Measurements from ENCODE around the gene DNAH11.

DNAH11 gene

DNA sequence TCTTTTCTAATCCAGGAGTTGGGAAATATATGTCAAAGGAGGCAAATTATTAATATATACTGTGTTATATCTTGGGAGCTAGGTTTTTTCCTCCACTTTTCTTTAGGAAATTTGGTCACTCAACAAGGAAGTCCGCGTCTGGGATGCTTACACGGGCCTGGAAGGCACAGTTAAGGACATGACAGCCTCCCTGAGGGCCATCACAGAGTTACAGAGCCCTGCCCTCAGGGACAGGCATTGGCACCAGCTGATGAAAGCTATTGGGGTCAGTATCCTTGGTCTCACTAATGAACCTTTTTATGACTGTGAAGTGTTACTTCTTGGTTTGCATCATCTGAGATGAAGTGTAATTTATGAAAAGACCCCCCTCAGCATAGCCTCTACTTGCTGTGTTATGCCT lies 74.7 kb downstream of the DNAH11 start:
- no peak for TF ChIP-seq SPI1 (IDR thresholded peaks at IDR 0.05; ENCODE audit: borderline replicate concordance, low read depth)
- TF ChIP-seq POLR2AphosphoS5 (IDR thresholded peaks at IDR 0.05; ENCODE audit: low read depth) = no peak
- TF ChIP-seq, protein P1, sequence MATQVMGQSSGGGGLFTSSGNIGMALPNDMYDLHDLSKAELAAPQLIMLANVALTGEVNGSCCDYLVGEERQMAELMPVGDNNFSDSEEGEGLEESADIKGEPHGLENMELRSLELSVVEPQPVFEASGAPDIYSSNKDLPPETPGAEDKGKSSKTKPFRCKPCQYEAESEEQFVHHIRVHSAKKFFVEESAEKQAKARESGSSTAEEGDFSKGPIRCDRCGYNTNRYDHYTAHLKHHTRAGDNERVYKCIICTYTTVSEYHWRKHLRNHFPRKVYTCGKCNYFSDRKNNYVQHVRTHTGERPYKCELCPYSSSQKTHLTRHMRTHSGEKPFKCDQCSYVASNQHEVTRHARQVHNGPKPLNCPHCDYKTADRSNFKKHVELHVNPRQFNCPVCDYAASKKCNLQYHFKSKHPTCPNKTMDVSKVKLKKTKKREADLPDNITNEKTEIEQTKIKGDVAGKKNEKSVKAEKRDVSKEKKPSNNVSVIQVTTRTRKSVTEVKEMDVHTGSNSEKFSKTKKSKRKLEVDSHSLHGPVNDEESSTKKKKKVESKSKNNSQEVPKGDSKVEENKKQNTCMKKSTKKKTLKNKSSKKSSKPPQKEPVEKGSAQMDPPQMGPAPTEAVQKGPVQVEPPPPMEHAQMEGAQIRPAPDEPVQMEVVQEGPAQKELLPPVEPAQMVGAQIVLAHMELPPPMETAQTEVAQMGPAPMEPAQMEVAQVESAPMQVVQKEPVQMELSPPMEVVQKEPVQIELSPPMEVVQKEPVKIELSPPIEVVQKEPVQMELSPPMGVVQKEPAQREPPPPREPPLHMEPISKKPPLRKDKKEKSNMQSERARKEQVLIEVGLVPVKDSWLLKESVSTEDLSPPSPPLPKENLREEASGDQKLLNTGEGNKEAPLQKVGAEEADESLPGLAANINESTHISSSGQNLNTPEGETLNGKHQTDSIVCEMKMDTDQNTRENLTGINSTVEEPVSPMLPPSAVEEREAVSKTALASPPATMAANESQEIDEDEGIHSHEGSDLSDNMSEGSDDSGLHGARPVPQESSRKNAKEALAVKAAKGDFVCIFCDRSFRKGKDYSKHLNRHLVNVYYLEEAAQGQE (IDR thresholded peaks at IDR 0.05; ENCODE audit: insufficient replicate concordance, low read depth) = no peak
- TF ChIP-seq GABPA (IDR thresholded peaks at IDR 0.05; ENCODE audit: low read depth) = no peak
- no peak for DNase-seq (ENCODE audit: low read depth in 1 of 2, low spot score in 1 of 2)
- Histone ChIP-seq H3K27me3 (ENCODE audit: insufficient read depth, poor library complexity, severe bottlenecking) (no peaks in the 10 kb centered on the region), H3K4me3 (replicated peaks; ENCODE audit: insufficient read depth, low read length) (no peak overlapping the region), H3K27ac (replicated peaks) (no peak overlapping the region)

DNA sequence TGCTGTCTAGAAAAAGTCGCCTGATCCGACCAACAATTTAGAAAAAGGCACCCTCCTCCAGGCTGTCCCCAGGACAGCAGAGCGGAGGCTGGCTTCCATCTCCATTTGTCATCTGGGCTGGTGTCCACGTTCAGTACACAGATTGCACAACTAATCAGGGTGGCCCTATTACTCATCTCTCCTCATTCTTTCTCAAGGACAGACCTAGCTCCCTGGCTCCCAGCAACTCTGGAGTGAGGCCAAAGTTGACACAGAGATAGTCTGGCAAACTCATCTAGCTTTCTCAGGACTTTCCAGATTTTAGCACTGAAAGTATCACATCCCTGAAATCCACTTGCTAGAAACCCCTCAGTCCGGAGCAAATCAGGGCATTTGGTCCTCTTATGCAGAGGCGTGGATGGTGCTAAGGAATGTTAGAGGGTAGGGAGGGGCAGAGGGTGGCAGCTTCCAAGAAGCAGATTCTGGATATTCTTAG lies 75.1 kb downstream of the DNAH11 start:
- Histone ChIP-seq H3K4me3 (replicated peaks; ENCODE audit: insufficient read depth, low read length) (no peak overlapping the region), H3K27me3 (ENCODE audit: insufficient read depth, poor library complexity, severe bottlenecking) (no peaks in the 10 kb centered on the region), H3K27ac (replicated peaks) (no peak overlapping the region)
- TF ChIP-seq SPI1 (IDR thresholded peaks at IDR 0.05; ENCODE audit: borderline replicate concordance, low read depth) (no peak), POLR2AphosphoS5 (IDR thresholded peaks at IDR 0.05; ENCODE audit: low read depth) (no peak), GABPA (IDR thresholded peaks at IDR 0.05; ENCODE audit: low read depth) (no peak)
- TF ChIP-seq, protein P2, sequence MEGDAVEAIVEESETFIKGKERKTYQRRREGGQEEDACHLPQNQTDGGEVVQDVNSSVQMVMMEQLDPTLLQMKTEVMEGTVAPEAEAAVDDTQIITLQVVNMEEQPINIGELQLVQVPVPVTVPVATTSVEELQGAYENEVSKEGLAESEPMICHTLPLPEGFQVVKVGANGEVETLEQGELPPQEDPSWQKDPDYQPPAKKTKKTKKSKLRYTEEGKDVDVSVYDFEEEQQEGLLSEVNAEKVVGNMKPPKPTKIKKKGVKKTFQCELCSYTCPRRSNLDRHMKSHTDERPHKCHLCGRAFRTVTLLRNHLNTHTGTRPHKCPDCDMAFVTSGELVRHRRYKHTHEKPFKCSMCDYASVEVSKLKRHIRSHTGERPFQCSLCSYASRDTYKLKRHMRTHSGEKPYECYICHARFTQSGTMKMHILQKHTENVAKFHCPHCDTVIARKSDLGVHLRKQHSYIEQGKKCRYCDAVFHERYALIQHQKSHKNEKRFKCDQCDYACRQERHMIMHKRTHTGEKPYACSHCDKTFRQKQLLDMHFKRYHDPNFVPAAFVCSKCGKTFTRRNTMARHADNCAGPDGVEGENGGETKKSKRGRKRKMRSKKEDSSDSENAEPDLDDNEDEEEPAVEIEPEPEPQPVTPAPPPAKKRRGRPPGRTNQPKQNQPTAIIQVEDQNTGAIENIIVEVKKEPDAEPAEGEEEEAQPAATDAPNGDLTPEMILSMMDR (IDR thresholded peaks at IDR 0.05; ENCODE audit: insufficient read depth, low read length) = no peak
- TF ChIP-seq, protein P1 (IDR thresholded peaks at IDR 0.05; ENCODE audit: insufficient replicate concordance, low read depth) = no peak
- DNase-seq (ENCODE audit: low read depth in 1 of 2, low spot score in 1 of 2) = no peak

DNA sequence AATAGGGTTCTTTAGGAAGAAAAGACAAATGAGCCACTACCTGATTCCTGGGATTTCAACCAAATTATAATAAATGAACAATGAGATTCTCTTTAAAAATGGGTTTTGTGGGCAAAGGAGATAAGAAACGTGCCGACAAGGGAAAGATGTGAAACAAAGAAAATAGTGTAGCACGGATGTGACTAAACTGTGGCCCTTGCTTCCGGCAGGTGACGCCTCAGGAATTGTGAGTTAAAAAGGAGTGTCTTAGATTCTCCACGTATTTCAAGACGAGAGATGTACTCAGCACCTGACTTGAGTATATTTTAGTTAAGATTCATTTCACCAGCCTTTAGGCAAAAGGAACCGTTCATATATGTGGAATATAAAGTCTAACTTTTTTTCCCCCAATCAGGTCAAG lies 75.9 kb downstream of the DNAH11 start:
- Histone ChIP-seq H3K27ac (replicated peaks) (no peak overlapping the region), H3K27me3 (ENCODE audit: insufficient read depth, poor library complexity, severe bottlenecking) (no peaks in the 10 kb centered on the region), H3K4me3 (replicated peaks; ENCODE audit: insufficient read depth, low read length) (no peak overlapping the region)
- no peak for DNase-seq (ENCODE audit: low read depth in 1 of 2, low spot score in 1 of 2)
- TF ChIP-seq GABPA (IDR thresholded peaks at IDR 0.05; ENCODE audit: low read depth) = no peak
- TF ChIP-seq SPI1 (IDR thresholded peaks at IDR 0.05; ENCODE audit: borderline replicate concordance, low read depth) = no peak
- no peak for TF ChIP-seq POLR2AphosphoS5 (IDR thresholded peaks at IDR 0.05; ENCODE audit: low read depth)
- TF ChIP-seq, protein P1 (IDR thresholded peaks at IDR 0.05; ENCODE audit: insufficient replicate concordance, low read depth) = no peak
- TF ChIP-seq, protein P2 (IDR thresholded peaks at IDR 0.05; ENCODE audit: insufficient read depth, low read length) = no peak
